Hematopoietic multipotent progenitor cell treated with erythropoietin and hydrocortisone succinate and interleukin-3 and kit ligand, for 15 days (in vitro differentiated cells): ENCODE results near the gene NAA15.
A peak's percentile ranks its signal among the peaks of the same experiment; 100 is the strongest.
"Not testable (repeated sequence)": the region's sequence is repeated elsewhere in the genome, so short reads cannot be mapped to it uniquely, and the experiment has no call there.

ENCODE experiments used
- DNase-seq: peaks from one replicate; pipeline ENCODE4 v3.0.0-alpha.2; 2015; ENCODE audit warnings: low spot score

NAA15 gene

GRCh38 chr4:139301113-139301820 is at the start of gene NAA15:
Gene NAA15 (plus strand): TSS chr4:139301505. CDS start chr4:139301778, 273 bp downstream.
- DNase-seq: peak; percentile 98

GRCh38 chr4:139253046-139253445 is 48.3 kb upstream of the NAA15 start:
- DNase-seq: no peak

- no peak for DNase-seq
Observed at GRCh38 chr4:139253713-139254112, 47.6 kb upstream of the NAA15 start.

GRCh38 chr4:139255581-139255980 is 45.7 kb upstream of the NAA15 start:
- not testable (repeated sequence) for DNase-seq

GRCh38 chr4:139256349-139256748 is 45.0 kb upstream of the NAA15 start:
- DNase-seq: no peak

GRCh38 chr4:139265654-139266053 is 35.7 kb upstream of the NAA15 start:
- no peak for DNase-seq

- DNase-seq: no peak
Observed at GRCh38 chr4:139266208-139266582, 35.1 kb upstream of the NAA15 start.

GRCh38 chr4:139266583-139267257 is 34.6 kb upstream of the NAA15 start:
- peak; percentile 20 for DNase-seq

- no peak for DNase-seq
Observed at GRCh38 chr4:139267301-139267700, 34.0 kb upstream of the NAA15 start.

GRCh38 chr4:139273835-139274234 is 27.5 kb upstream of the NAA15 start:
- no peak for DNase-seq

GRCh38 chr4:139274790-139275189 is 26.5 kb upstream of the NAA15 start:
- DNase-seq: no peak

GRCh38 chr4:139275281-139275735 is 26.0 kb upstream of the NAA15 start:
- no peak for DNase-seq

- DNase-seq: no peak
Observed at GRCh38 chr4:139278485-139278884, 22.8 kb upstream of the NAA15 start.

- DNase-seq: no peak
Observed at GRCh38 chr4:139278912-139279759, 22.2 kb upstream of the NAA15 start.

- no peak for DNase-seq
Observed at GRCh38 chr4:139279760-139280620, 21.3 kb upstream of the NAA15 start, which contains the start of gene MGARP. Gene MGARP (minus strand): TSS chr4:139280225. CDS start chr4:139280158, 67 bp downstream.

GRCh38 chr4:139282065-139282720 is 19.1 kb upstream of the NAA15 start:
- DNase-seq: no peak

- DNase-seq: no peak
Observed at GRCh38 chr4:139282721-139283075, 18.6 kb upstream of the NAA15 start.

- DNase-seq: no peak
Observed at GRCh38 chr4:139286186-139286698, 15.1 kb upstream of the NAA15 start.

GRCh38 chr4:139295206-139295941 is 5.9 kb upstream of the NAA15 start:
- DNase-seq: peak; percentile 96

- DNase-seq: no peak
Observed at GRCh38 chr4:139295942-139296299, 5.4 kb upstream of the NAA15 start.
